ENCODE measurements around the gene MICAL3.

DNA sequence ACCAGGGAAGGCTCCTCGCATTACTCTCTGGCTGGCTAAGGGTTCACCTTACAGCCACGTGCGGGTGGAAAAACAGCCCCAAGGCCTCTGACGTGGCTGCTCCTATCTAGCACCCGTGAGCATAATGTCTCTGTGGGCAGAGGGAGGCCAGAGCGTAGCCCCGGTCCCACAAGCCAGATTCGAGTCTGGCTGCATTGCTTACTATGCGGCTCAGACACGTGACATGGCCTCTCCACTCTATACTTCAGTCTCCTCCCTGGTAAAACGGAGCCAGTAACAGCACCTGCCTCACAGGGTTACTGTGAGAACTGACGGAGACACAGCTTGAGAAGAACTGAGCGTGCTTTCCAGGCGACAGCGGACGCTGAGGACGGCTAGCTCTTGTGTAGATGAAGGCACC is 144.3 kb downstream of the MICAL3 start:
- TF ChIP-seq GABPA (IDR thresholded peaks at IDR 0.05; ENCODE audit: borderline replicate concordance, insufficient read depth, low read length) (no peak), SIN3A (conservative IDR thresholded peaks at IDR 0.05 in 1 of 2, IDR thresholded peaks at IDR 0.05 in 1 of 2; ENCODE audit: low read depth in 1 of 2, low read length in 2 of 2) (no peak), EP300 (IDR thresholded peaks at IDR 0.05; ENCODE audit: borderline replicate concordance in 1 of 2, low read depth in 2 of 2, low read length in 2 of 2) (no peak)
